Endothelial cell of umbilical vein (primary cell): ENCODE measurements around the gene PDHX.

Experiments used
- EZH2 ChIP-seq: IDR thresholded peaks from 2 replicates; pipeline ENCODE4 v1.6.1; 2012; ENCODE audit warnings: borderline replicate concordance, low read depth, mild to moderate bottlenecking, moderate library complexity, low read length, inconsistent platforms; ENCODE audit not compliant: severe bottlenecking
- JUN ChIP-seq: IDR thresholded peaks from 2 replicates; pipeline ENCODE4 v1.6.1; 2011; ENCODE audit warnings: borderline replicate concordance, low read depth; ENCODE audit not compliant: insufficient read length, insufficient read depth
- TF ChIP-seq, protein P1 (sequence below), 2 donors: IDR thresholded peaks; 1 replicate in 1 of 2; 2 replicates in 1 of 2; pipeline ENCODE4 v1.5.1; 2011; ENCODE audit warnings: low read length in 2 of 2, mild to moderate bottlenecking in 2 of 2, moderate library complexity in 2 of 2, control low read depth in 1 of 2, inconsistent platforms in 1 of 2, low read depth in 1 of 2; ENCODE audit not compliant: insufficient read depth in 1 of 2; ENCODE audit errors: extremely low read depth in 1 of 2

DNA sequence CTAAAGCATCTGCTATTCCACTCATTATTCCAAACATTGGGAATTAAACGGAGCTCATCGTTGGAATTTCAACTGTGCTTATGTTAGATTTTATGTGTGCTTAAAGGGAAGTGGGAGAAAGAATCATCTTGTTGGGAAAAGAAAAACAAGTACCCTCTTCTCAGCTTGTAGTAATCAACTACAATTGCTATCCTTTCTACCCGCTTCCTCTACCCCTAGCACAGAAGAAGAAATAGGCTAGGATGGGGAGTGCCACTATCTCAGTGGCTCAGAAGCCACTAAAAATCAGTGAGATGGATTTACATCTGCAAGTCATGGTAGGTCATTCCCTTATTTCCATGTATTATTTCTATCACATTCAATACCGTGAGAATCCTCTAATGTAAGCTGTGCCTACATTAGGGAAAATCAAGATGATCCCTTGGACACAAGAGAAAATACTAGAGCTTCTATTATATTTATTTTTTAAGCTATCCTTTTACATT is 124.7 kb downstream of the PDHX start:
- TF ChIP-seq, protein P1, sequence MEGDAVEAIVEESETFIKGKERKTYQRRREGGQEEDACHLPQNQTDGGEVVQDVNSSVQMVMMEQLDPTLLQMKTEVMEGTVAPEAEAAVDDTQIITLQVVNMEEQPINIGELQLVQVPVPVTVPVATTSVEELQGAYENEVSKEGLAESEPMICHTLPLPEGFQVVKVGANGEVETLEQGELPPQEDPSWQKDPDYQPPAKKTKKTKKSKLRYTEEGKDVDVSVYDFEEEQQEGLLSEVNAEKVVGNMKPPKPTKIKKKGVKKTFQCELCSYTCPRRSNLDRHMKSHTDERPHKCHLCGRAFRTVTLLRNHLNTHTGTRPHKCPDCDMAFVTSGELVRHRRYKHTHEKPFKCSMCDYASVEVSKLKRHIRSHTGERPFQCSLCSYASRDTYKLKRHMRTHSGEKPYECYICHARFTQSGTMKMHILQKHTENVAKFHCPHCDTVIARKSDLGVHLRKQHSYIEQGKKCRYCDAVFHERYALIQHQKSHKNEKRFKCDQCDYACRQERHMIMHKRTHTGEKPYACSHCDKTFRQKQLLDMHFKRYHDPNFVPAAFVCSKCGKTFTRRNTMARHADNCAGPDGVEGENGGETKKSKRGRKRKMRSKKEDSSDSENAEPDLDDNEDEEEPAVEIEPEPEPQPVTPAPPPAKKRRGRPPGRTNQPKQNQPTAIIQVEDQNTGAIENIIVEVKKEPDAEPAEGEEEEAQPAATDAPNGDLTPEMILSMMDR (IDR thresholded peaks at IDR 0.05; ENCODE audit: extremely low read depth in 1 of 2, insufficient read depth in 1 of 2, low read depth in 1 of 2, low read length in 2 of 2): no peak
- TF ChIP-seq EZH2 (no peak), JUN (no peak)
